Measurements from ENCODE around the gene MAP2K1. TPM values are rescaled to one million over a fixed set of nuclear protein-coding genes. Genes with fewer than 3 reads are reported as not detected.
"Not testable (repeated sequence)": the region's sequence is repeated elsewhere in the genome, so short reads cannot be mapped to it uniquely, and the experiment has no call there.

Gene MAP2K1
- total RNA-seq, 4 donors from 2014 or later = 13.2 to 46.4 (median 33.5) TPM

- intact Hi-C loops (cut with DNase I; ENCODE audit: low total_unique reads) = no loop called here
- Histone ChIP-seq H3K27me3 (no peaks in the 10 kb centered on the region), H3K4me3 (no peak overlapping the region), H3K4me1 (no peaks in the 10 kb centered on the region), H3K36me3 (no peaks in the 10 kb centered on the region), H3K27ac (no peak overlapping the region), H3K9me3 (no peaks in the 10 kb centered on the region)
- DNase-seq = no peak
- no peak for TF ChIP-seq CTCF (IDR thresholded peaks at IDR 0.05)
- no peak for TF ChIP-seq POLR2A (IDR thresholded peaks at IDR 0.05)
Observed at GRCh38 chr15:66459818-66460615, 73.3 kb downstream of the MAP2K1 start.

DNA sequence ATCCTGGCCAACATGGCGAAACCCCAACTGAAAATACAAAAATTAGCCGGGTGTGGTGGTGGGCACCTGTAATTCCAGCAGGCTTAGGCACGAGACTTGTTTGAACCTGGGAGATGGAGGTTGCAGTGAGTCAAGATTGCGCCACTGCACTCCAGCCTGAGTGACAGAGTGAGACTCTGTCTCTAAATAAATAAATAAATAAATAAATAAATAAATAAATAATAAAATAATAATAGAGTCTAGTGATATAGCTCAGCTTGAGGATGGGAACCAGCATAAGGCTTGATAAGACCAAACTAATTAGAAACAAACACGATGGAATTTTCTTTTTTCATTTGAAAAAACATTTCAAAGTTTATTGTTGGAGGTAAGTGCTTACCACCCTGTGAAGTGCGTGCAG is 74.6 kb downstream of the MAP2K1 start:
- H3K27me3 ChIP-seq; H3K4me1 ChIP-seq; H3K9me3 ChIP-seq; H3K36me3 ChIP-seq; H3K4me3 ChIP-seq; H3K27ac ChIP-seq; intact Hi-C loops (cut with DNase I; ENCODE audit: low total_unique reads); DNase-seq: not testable (repeated sequence)

GRCh38 chr15:66461917-66462316 is 75.2 kb downstream of the MAP2K1 start:
- H3K27ac ChIP-seq = no peak overlapping the region
- H3K4me1 ChIP-seq = no peaks in the 10 kb centered on the region
- H3K36me3 ChIP-seq = no peaks in the 10 kb centered on the region
- H3K9me3 ChIP-seq = no peaks in the 10 kb centered on the region
- no peak for TF ChIP-seq CTCF (IDR thresholded peaks at IDR 0.05)
- no peak for TF ChIP-seq POLR2A (IDR thresholded peaks at IDR 0.05)
- no peak overlapping the region for H3K4me3 ChIP-seq
- no peak for DNase-seq
- H3K27me3 ChIP-seq = no peaks in the 10 kb centered on the region
- intact Hi-C loops (cut with DNase I; ENCODE audit: low total_unique reads) = no loop called here

- intact Hi-C loops (cut with DNase I; ENCODE audit: low total_unique reads) = no loop called here
- Histone ChIP-seq H3K36me3 (no peaks in the 10 kb centered on the region), H3K4me3 (no peak overlapping the region), H3K27me3 (no peaks in the 10 kb centered on the region), H3K9me3 (no peaks in the 10 kb centered on the region), H3K27ac (no peak overlapping the region), H3K4me1 (no peaks in the 10 kb centered on the region)
- DNase-seq = no peak
- no peak for TF ChIP-seq POLR2A (IDR thresholded peaks at IDR 0.05)
Observed at GRCh38 chr15:66462627-66463026, 75.9 kb downstream of the MAP2K1 start.

DNA sequence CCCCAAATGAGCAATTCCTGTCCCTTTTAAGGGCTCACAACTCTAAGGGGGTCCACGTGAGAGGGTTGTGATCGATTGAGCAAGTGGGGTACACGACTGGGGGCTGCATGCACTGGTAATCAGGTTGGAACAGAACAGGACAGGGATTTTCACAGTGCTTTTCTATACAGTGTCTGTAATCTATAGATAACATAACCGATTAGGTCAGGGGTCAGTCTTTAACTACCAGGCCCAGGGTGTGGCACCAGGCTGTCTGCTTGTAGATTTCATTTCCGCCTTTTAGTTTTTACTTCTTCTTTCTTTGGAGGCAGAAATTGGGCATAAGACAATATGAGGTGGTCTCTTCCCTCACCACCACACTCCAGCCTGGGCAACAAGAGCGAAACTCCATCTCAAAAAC is 78.6 kb downstream of the MAP2K1 start:
- H3K36me3 ChIP-seq; DNase-seq; H3K27ac ChIP-seq; H3K4me3 ChIP-seq; H3K27me3 ChIP-seq; intact Hi-C loops (cut with DNase I; ENCODE audit: low total_unique reads); H3K9me3 ChIP-seq; H3K4me1 ChIP-seq: not testable (repeated sequence)

GRCh38 chr15:66467162-66468040 is 80.7 kb downstream of the MAP2K1 start:
- H3K4me3 ChIP-seq; H3K27ac ChIP-seq; H3K4me1 ChIP-seq; H3K9me3 ChIP-seq; DNase-seq; H3K27me3 ChIP-seq; H3K36me3 ChIP-seq; intact Hi-C loops (cut with DNase I; ENCODE audit: low total_unique reads): not testable (repeated sequence)

DNA sequence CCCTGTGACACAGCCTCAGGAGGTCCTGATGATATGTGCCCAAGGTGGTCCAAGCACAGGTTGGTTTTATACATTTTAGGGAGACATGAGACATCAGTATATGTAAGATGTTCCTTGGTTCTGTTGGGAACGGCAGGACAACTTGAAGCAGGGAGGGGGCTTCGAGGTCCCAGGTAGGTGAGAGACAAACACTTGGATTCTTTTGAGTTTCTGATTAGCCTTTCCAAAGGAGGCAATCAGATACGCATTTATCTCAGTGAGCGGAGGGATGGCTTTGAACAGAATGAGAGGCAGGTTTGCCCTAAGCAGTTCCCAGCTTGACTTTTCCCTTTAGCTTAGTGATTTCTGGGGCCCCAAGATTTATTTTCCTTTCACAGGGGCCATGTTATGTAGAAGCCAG is 84.1 kb downstream of the MAP2K1 start:
- H3K4me3 ChIP-seq; DNase-seq; H3K36me3 ChIP-seq; H3K4me1 ChIP-seq; H3K27me3 ChIP-seq; intact Hi-C loops (cut with DNase I; ENCODE audit: low total_unique reads); H3K27ac ChIP-seq; H3K9me3 ChIP-seq: not testable (repeated sequence)
